IMR-90 (cell line): Measurements from ENCODE around the gene DSE. TPM values are rescaled to one million over a fixed set of nuclear protein-coding genes. Genes with fewer than 3 reads are reported as not detected.

Experiments used
- ATAC-seq: fragments of 200-7000 bp; cut with Tn5 transposase; 2 replicates; pipeline ENCODE4 v1.9.1; 2020; ENCODE audit warnings: low read depth, mild to moderate bottlenecking, moderate library complexity
- BruUV-seq: library from RNA; stranded (reverse); fragments of 400-500 nt; replicated peaks from 2 replicates; lab custom pipeline; 2021; lab: Mats Ljungman, UMichigan
- CTCF ChIA-PET: fragments of 300-600 bp; formaldehyde crosslinking; extraction: SDS; loops from one replicate; lab custom pipeline; 2021; ENCODE audit warnings: antibody characterized with exemption; lab: Yijun Ruan, JAX
- POLR2A ChIA-PET: fragments of 300-600 bp; sonication (Branson Sonifier 250); formaldehyde crosslinking; loops from one replicate; lab custom pipeline; 2022; ENCODE audit warnings: antibody characterized with exemption; ENCODE audit not compliant: unreplicated experiment; lab: Charles Lee
- DNase-seq: peaks from one replicate; pipeline ENCODE4 v3.0.0; 2013
- H2AFZ ChIP-seq: replicated peaks from 2 replicates; pipeline ENCODE3; 2013; ENCODE audit warnings: low read length, mild to moderate bottlenecking; ENCODE audit not compliant: poor library complexity
- H2AK5ac ChIP-seq: 2 replicates; pipeline ENCODE4 v1.6.1; 2013; ENCODE audit warnings: low read depth, low read length, inconsistent platforms
- H2AK9ac ChIP-seq: replicated peaks from 2 replicates; pipeline ENCODE3; 2013; ENCODE audit warnings: mild to moderate bottlenecking, low read depth, low read length, moderate library complexity; ENCODE audit not compliant: poor library complexity
- H2BK120ac ChIP-seq: 2 replicates; pipeline ENCODE4 v1.6.1; 2013; ENCODE audit warnings: low read depth, low read length, inconsistent platforms
- H2BK15ac ChIP-seq: 3 replicates; pipeline ENCODE4 v1.6.1; 2013; ENCODE audit warnings: low read depth, low read length, inconsistent platforms
- H2BK20ac ChIP-seq: 2 replicates; pipeline ENCODE4 v1.6.1; 2013; ENCODE audit warnings: low read depth, mild to moderate bottlenecking, inconsistent platforms, low read length, moderate library complexity
- H2BK5ac ChIP-seq: 2 replicates; pipeline ENCODE4 v1.6.1; 2013; ENCODE audit warnings: mild to moderate bottlenecking, low read depth, low read length, inconsistent platforms; ENCODE audit not compliant: poor library complexity, severe bottlenecking
- H3K14ac ChIP-seq: replicated peaks from 2 replicates; pipeline ENCODE4 v1.6.1; 2013; ENCODE audit warnings: low read depth, low read length, inconsistent platforms
- H3K18ac ChIP-seq: 2 replicates; pipeline ENCODE4 v1.6.1; 2013; ENCODE audit warnings: low read depth, low read length, control low read depth
- H3K23ac ChIP-seq: 2 replicates; pipeline ENCODE4 v1.6.1; 2013; ENCODE audit warnings: low read depth, low read length, inconsistent platforms
- H3K27ac ChIP-seq: 2 replicates; pipeline ENCODE4 v1.5.1; 2013; ENCODE audit warnings: mild to moderate bottlenecking, control low read depth, low read length; ENCODE audit not compliant: insufficient read depth
- H3K27me3 ChIP-seq: 2 replicates; pipeline ENCODE4 v1.6.1; 2013; ENCODE audit warnings: low read length; ENCODE audit not compliant: control insufficient read depth, insufficient read depth
- H3K36me3 ChIP-seq: 2 replicates; pipeline ENCODE4 v1.6.1; 2013; ENCODE audit warnings: low read length, mixed read lengths; ENCODE audit not compliant: control insufficient read depth, insufficient read depth
- H3K4ac ChIP-seq: 2 replicates; pipeline ENCODE4 v1.6.1; 2013; ENCODE audit warnings: low read depth, low read length, inconsistent platforms
- H3K4me1 ChIP-seq: 2 replicates; pipeline ENCODE4 v1.6.1; 2013; ENCODE audit warnings: low read length, mixed read lengths; ENCODE audit not compliant: control insufficient read depth, insufficient read depth
- H3K4me2 ChIP-seq: 2 replicates; pipeline ENCODE4 v1.6.1; 2013; ENCODE audit warnings: low read depth, mild to moderate bottlenecking, control low read depth, low read length, moderate library complexity
- H3K4me3 ChIP-seq: 2 replicates; pipeline ENCODE4 v1.5.1; 2013; ENCODE audit warnings: low read depth, mild to moderate bottlenecking, control low read depth, low read length, moderate library complexity; ENCODE audit not compliant: insufficient read depth
- H3K56ac ChIP-seq: 2 replicates; pipeline ENCODE4 v1.6.1; 2013; ENCODE audit warnings: low read length, inconsistent platforms; ENCODE audit not compliant: insufficient read depth; ENCODE audit errors: extremely low read depth
- H3K79me1 ChIP-seq, 2 experiments: 2 replicates each; pipeline ENCODE4 v1.6.1; 2013; ENCODE audit warnings: low read length in 2 of 2, inconsistent platforms in 1 of 2, low read depth in 1 of 2
- H3K9ac ChIP-seq: 2 replicates; pipeline ENCODE4 v1.6.1; 2013; ENCODE audit warnings: low read depth, low read length, control low read depth
- H3K9me1 ChIP-seq: 2 replicates; pipeline ENCODE4 v1.6.1; 2013; ENCODE audit warnings: low read length, inconsistent platforms; ENCODE audit not compliant: insufficient read depth
- H3K9me3 ChIP-seq: 2 replicates; pipeline ENCODE4 v1.6.1; 2013; ENCODE audit warnings: low read length; ENCODE audit not compliant: control insufficient read depth, insufficient read depth
- H4K20me1 ChIP-seq: 2 replicates; pipeline ENCODE4 v1.6.1; 2013; ENCODE audit warnings: low read length, inconsistent platforms; ENCODE audit not compliant: insufficient read depth
- H4K5ac ChIP-seq: 2 replicates; pipeline ENCODE4 v1.6.1; 2013; ENCODE audit warnings: mild to moderate bottlenecking, low read depth, low read length, control low read depth
- H4K8ac ChIP-seq, 2 experiments: 2 replicates each; pipeline ENCODE4 v1.6.1; 2013; ENCODE audit warnings: low read depth in 2 of 2, low read length in 2 of 2, control low read depth in 1 of 2, inconsistent platforms in 1 of 2
- H4K91ac ChIP-seq: 2 replicates; pipeline ENCODE4 v1.6.1; 2013; ENCODE audit warnings: low read depth, low read length, inconsistent platforms; ENCODE audit not compliant: insufficient read depth
- CEBPB ChIP-seq: IDR thresholded peaks from 2 replicates; pipeline ENCODE4 v1.6.1; 2012; ENCODE audit warnings: low read depth, low read length, improper control_type of control experiment
- MAFK ChIP-seq: IDR thresholded peaks from 2 replicates; pipeline ENCODE4 v1.6.1; 2012; ENCODE audit warnings: low read depth, low read length, improper control_type of control experiment
- POLR2A ChIP-seq: IDR thresholded peaks from 2 replicates; pipeline ENCODE4 v1.6.1; 2012; ENCODE audit warnings: mild to moderate bottlenecking, low read depth, low read length
- SMC3 ChIP-seq: fragments of 150-350 bp; IDR thresholded peaks from 2 replicates; pipeline ENCODE4 v1.6.1; 2016; ENCODE audit warnings: low read depth, mild to moderate bottlenecking, antibody characterized with exemption, low read length, moderate library complexity
- WGBS, 2 experiments: methylation state at CpG; one replicate each; pipeline versions ENCODE4 v1.1.5 to v1.1.7; 2013; ENCODE audit warnings: missing lambda C conversion rate in 2 of 2; ENCODE audit not compliant: insufficient read length in 1 of 2; ENCODE audit errors: extremely low coverage in 2 of 2; 5-methylcytosine and 5-hydroxymethylcytosine counted together
- dilution Hi-C: fragments of 300-500 bp; cut with HindIII; formaldehyde crosslinking; loops from one replicate; pipeline ENCODE4 v1.14.3; 2018; ENCODE audit warnings: low sequenced_read_pairs; ENCODE audit not compliant: unreplicated experiment
- in situ Hi-C: fragments of 300-500 bp; cut with MboI; formaldehyde crosslinking; loops from 3 replicates; pipeline ENCODE4 v1.14.3; 2019; ENCODE audit warnings: low sequenced_read_pairs, inconsistent platforms, mixed read lengths
- intact Hi-C: fragments of 100-400 bp; cut with micrococcal nuclease; formaldehyde crosslinking; loops from 2 replicates; pipeline ENCODE4 v1.10.0; 2022
- polyA plus RNA-seq, 3 experiments: library from polyadenylated mRNA; depleted of rRNA; stranded (reverse); fragments of >200 nt; gene quantifications; 2 replicates each; pipeline ENCODE4 v1.2.3, GENCODE V29; 2012; ENCODE audit warnings: low replicate concordance in 1 of 3
- total RNA-seq: library from RNA; depleted of rRNA; stranded (reverse); fragments of >200 nt; gene quantifications from 2 replicates; pipeline ENCODE4 v1.2.3, GENCODE V29; 2012

The DSE gene
- total and polyA plus RNA-seq, 2 of the 4 experiments (the other 2 are of a cell fraction) = 48.0 to 154 TPM

DNA sequence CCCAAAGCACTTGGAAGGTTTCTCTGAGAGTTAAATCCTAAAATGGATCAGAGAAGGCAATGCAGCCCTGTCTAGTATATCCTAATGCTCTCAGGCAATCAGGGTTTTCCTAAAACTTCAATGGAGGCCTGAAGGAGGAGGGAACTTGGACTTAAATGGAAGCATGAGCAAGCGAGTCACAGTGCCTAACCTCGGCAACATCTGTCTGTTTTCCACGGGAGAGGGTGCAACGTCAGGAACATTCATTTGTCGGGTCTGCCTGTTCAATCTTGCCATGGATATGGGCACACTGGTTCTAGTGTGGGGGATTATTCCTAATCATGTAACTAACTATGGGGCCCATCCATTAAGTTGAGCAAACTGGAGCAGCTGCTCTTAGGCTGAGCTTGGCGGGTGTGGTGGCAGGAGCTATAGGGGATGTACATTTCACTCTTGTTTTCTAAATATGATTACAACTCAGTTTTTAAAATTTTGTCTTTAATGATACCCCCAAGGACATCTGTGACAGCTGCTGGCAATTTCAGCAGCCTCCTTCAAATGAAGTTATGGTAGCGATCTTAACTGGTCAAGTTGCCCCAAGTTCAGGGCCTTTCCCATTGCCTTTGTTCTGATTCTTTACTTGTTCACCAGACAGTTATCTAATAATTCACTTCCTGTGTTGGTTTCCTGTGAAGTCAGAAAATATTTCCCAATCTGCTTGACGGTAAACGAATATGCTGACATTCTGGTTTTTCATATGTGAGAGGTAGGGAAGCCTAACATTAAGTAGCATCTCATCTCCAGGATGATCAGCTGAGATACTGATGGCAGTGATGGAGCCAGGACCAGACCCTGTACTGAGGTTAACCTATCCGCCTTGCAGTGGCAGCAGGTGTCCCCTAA, 21.6 kb downstream of the DSE start:
- POLR2A ChIA-PET = no interaction called here
- Histone ChIP-seq H4K5ac (no peak overlapping the region), H4K91ac (no peak overlapping the region), H3K14ac (peak overlapping the region; percentile 57; the same call in 1 of the 2 replicates), H3K36me3 (no peaks in the 10 kb centered on the region), H3K23ac (no peak overlapping the region), H2BK20ac (no peak overlapping the region), H3K27me3 (no peaks in the 10 kb centered on the region), H2BK120ac (peak overlapping the region; percentile 50; the same call in 1 of the 2 replicates), H2BK5ac (no peak overlapping the region), H3K4me1 (peaks cover 17% of the 10 kb centered on the region), H3K9me3 (no peaks in the 10 kb centered on the region), H3K18ac (no peak overlapping the region), H3K4me2 (no peak overlapping the region), H4K8ac (0 out of 4 replicates have a peak overlapping the region, but pooled peaks of 1 of the 2 experiments have one; percentile 46), H2AK9ac (no peak overlapping the region), H4K20me1 (peaks cover 11% of the 10 kb centered on the region; the same call in 1 of the 2 replicates), H3K56ac (no peak overlapping the region), H2AFZ (no peak overlapping the region), H3K9me1 (peaks cover 26% of the 10 kb centered on the region), H3K4ac (peak overlapping the region; percentile 46; the same call in 1 of the 2 replicates), H3K9ac (no peak overlapping the region), H3K4me3 (no peak overlapping the region), H2BK15ac (no peak overlapping the region), H2AK5ac (peak overlapping the region; percentile 23; the same call in 1 of the 2 replicates), H3K27ac (no peak overlapping the region), H3K79me1 (peaks cover 31 to 71% of the 10 kb centered on the region in 2 experiments)
- no peak for ATAC-seq
- CTCF ChIA-PET = interaction anchor here (0.8 kb wide), 1 partner anchor 105 kb away, joined by 3 read pairs; no protein-coding TSS in a partner anchor
- 100% methylated on average over 1 of the region's 10 CpGs; no CpG with 5 or more reads in 1 of the 2 experiments for WGBS, 2 experiments
- TF ChIP-seq SMC3 = no peak
- peak; percentile 38; the same call in 1 of the 2 replicates for TF ChIP-seq CEBPB
- peak; percentile 42; the same call in 1 of the 2 replicates for TF ChIP-seq MAFK
- no peak for TF ChIP-seq POLR2A
- in situ Hi-C loops (no loop called here), dilution Hi-C loops (no loop called here), intact Hi-C loops (no loop called here)
- peak; percentile 38 for DNase-seq
- BruUV-seq = no TSS peak
